Motor neuron (in vitro differentiated cells): ENCODE measurements around the gene ST6GALNAC3. TPM values are rescaled to one million over a fixed set of nuclear protein-coding genes. Genes with fewer than 3 reads are reported as not detected.

ENCODE experiments used
- ATAC-seq, 8 experiments: fragments of 200-7000 bp; cut with Tn5 transposase; replicated peaks in 6 of 8; 2 replicates each; pipeline ENCODE4 v1.8.0; 2021; ENCODE audit warnings: mild to moderate bottlenecking in 8 of 8, moderate library complexity in 8 of 8
- H3K27ac ChIP-seq, 2 donors: fragments of 250-450 bp; sonication (Bioruptor Pico); 2 replicates each; pipeline ENCODE4 v1.9.0; 2021; ENCODE audit warnings: antibody characterized with exemption in 2 of 2, mild to moderate bottlenecking in 2 of 2, moderate library complexity in 1 of 2
- H3K4me1 ChIP-seq, 2 donors: fragments of 250-450 bp; sonication (Bioruptor Pico); replicated peaks in 1 of 2; 2 replicates each; pipeline ENCODE4 v1.6.1; 2021; ENCODE audit warnings: antibody characterized with exemption in 2 of 2, mild to moderate bottlenecking in 2 of 2, moderate library complexity in 1 of 2
- H3K4me3 ChIP-seq, 5 donors: fragments of 250-450 bp; sonication (Bioruptor Pico); 2 replicates each; pipeline ENCODE4 v1.9.0; 2021; ENCODE audit warnings: antibody characterized with exemption in 5 of 5, mild to moderate bottlenecking in 5 of 5, moderate library complexity in 4 of 5
- WGBS, 10 experiments: fragments of 450-650 bp; shearing (Covaris generic); methylation state at CpG; one replicate each; pipeline ENCODE4 v1.0.0; 2022; 5-methylcytosine and 5-hydroxymethylcytosine counted together
- in situ Hi-C, 9 experiments: fragments of 400-800 bp; cut with MboI; loops; one replicate each; pipeline ENCODE4 v1.15.0; 2021; ENCODE audit warnings: low sequenced_read_pairs in 9 of 9, low pct_unique_long_range_greater_than_20kb in 2 of 9; ENCODE audit not compliant: unreplicated experiment in 9 of 9
- total RNA-seq, 8 experiments: library from RNA; unstranded; fragments of 300-600 nt; gene quantifications; 2 replicates each; pipeline versions ENCODE4 v1.2.3 to v1.2.4, GENCODE V29; 2022

The ST6GALNAC3 gene
- total RNA-seq, 8 experiments from 2014 or later, result 0.31 to 39.5 (median 3.9) TPM; not detected in 1

- Histone ChIP-seq H3K27ac (no peak overlapping the region), H3K4me3 (no peak overlapping the region), H3K4me1 (no peaks in the 10 kb centered on the region)
- no peak for ATAC-seq
- in situ Hi-C loops, result no loop called here
- WGBS, 10 experiments, result 50 to 100% (median 86%) methylated on average over 1 to 3 of the region's 3 CpGs; no CpG with 5 or more reads in 1 of the 10 experiments
Measured at GRCh38 chr1:76379506-76379905, 305.0 kb downstream of the ST6GALNAC3 start.

GRCh38 chr1:76381450-76382097 is 307.0 kb downstream of the ST6GALNAC3 start:
- WGBS, 10 experiments, result 0 to 100% (median 66%) methylated on average over 1 of the region's 1 CpG; no CpG with 5 or more reads in 4 of the 10 experiments
- no peaks in the 10 kb centered on the region for H3K4me1 ChIP-seq
- H3K27ac ChIP-seq, result no peak overlapping the region
- in situ Hi-C loops, result no loop called here
- ATAC-seq, result peak in 1 of 8 experiments; percentile 29
- H3K4me3 ChIP-seq, result no peak overlapping the region

GRCh38 chr1:76388261-76388660 is 313.7 kb downstream of the ST6GALNAC3 start:
- Histone ChIP-seq H3K4me3 (no peak overlapping the region), H3K4me1 (no peaks in the 10 kb centered on the region), H3K27ac (no peak overlapping the region)
- WGBS, 10 experiments, result 43 to 100% (median 91%) methylated on average over 1 to 2 of the region's 2 CpGs
- in situ Hi-C loops, result no loop called here
- ATAC-seq, result peak in 1 of 8 experiments; percentile 36

- in situ Hi-C loops, result no loop called here
- ATAC-seq, result peak in 1 of 8 experiments; percentile 57
- no peak overlapping the region for H3K4me3 ChIP-seq
- no peak overlapping the region for H3K27ac ChIP-seq
- no peaks in the 10 kb centered on the region for H3K4me1 ChIP-seq
Measured at GRCh38 chr1:76390456-76390855, 315.9 kb downstream of the ST6GALNAC3 start.

GRCh38 chr1:76395059-76395458 is 320.5 kb downstream of the ST6GALNAC3 start:
- in situ Hi-C loops, result no loop called here
- H3K4me3 ChIP-seq, result no peak overlapping the region
- WGBS, 10 experiments, result 21 to 94% (median 84%) methylated on average over 1 to 2 of the region's 2 CpGs; no CpG with 5 or more reads in 3 of the 10 experiments
- no peak overlapping the region for H3K27ac ChIP-seq
- no peak for ATAC-seq
- H3K4me1 ChIP-seq, result no peaks in the 10 kb centered on the region

GRCh38 chr1:76402128-76402527 is 327.6 kb downstream of the ST6GALNAC3 start:
- Histone ChIP-seq H3K4me1 (no peaks in the 10 kb centered on the region), H3K4me3 (no peak overlapping the region), H3K27ac (no peak overlapping the region)
- ATAC-seq, result peak in 3 of 8 experiments; percentile 27 to 68 (median 53)
- 53 to 100% (median 90%) methylated on average over 1 to 2 of the region's 2 CpGs; no CpG with 5 or more reads in 1 of the 10 experiments for WGBS, 10 experiments
- in situ Hi-C loops, result no loop called here

GRCh38 chr1:76408303-76408702 is 333.8 kb downstream of the ST6GALNAC3 start:
- 30 to 100% (median 93%) methylated on average over 1 to 3 of the region's 3 CpGs; no CpG with 5 or more reads in 4 of the 10 experiments for WGBS, 10 experiments
- no peak overlapping the region for H3K27ac ChIP-seq
- no peak overlapping the region for H3K4me3 ChIP-seq
- ATAC-seq, result no peak
- H3K4me1 ChIP-seq, result peaks cover 5 to 8% of the 10 kb centered on the region in 2 donors
- in situ Hi-C loops, result no loop called here

GRCh38 chr1:76410499-76410898 is 336.0 kb downstream of the ST6GALNAC3 start:
- no peak for ATAC-seq
- Histone ChIP-seq H3K4me3 (no peak overlapping the region), H3K4me1 (peaks cover 5 to 8% of the 10 kb centered on the region in 2 donors), H3K27ac (no peak overlapping the region)
- in situ Hi-C loops, result no loop called here
- WGBS, 10 experiments, result 47 to 94% (median 72%) methylated on average over 2 of the region's 2 CpGs; no CpG with 5 or more reads in 1 of the 10 experiments

GRCh38 chr1:76418531-76418930 is 344.0 kb downstream of the ST6GALNAC3 start:
- in situ Hi-C loops, result no loop called here

GRCh38 chr1:76419603-76420002 is 345.1 kb downstream of the ST6GALNAC3 start:
- no peak for ATAC-seq
- H3K4me3 ChIP-seq, result no peak overlapping the region
- 61 to 100% (median 92%) methylated on average over 1 to 2 of the region's 2 CpGs for WGBS, 10 experiments
- H3K4me1 ChIP-seq, result peaks cover 12 to 16% of the 10 kb centered on the region in 2 donors
- in situ Hi-C loops, result no loop called here
- H3K27ac ChIP-seq, result no peak overlapping the region

More at GRCh38 chr1:76418531-76418930, 344.0 kb downstream of the ST6GALNAC3 start:
- 20 to 100% (median 77%) methylated on average over 1 to 3 of the region's 3 CpGs for WGBS, 10 experiments
- H3K4me1 ChIP-seq, result peaks cover 12 to 16% of the 10 kb centered on the region in 2 donors
- H3K27ac ChIP-seq, result no peak overlapping the region
- H3K4me3 ChIP-seq, result no peak overlapping the region
- ATAC-seq, result peak in 2 of 8 experiments; percentile 42 to 89

GRCh38 chr1:76425201-76426145 is 350.9 kb downstream of the ST6GALNAC3 start:
- Histone ChIP-seq H3K27ac (no peak overlapping the region), H3K4me3 (no peak overlapping the region), H3K4me1 (peaks cover 6 to 13% of the 10 kb centered on the region in 2 donors)
- in situ Hi-C loops, result no loop called here
- peak in 3 of 8 experiments; percentile 82 to 91 (median 84) for ATAC-seq
- 43 to 95% (median 86%) methylated on average over 2 to 10 of the region's 10 CpGs for WGBS, 10 experiments

GRCh38 chr1:76426606-76427005 is 352.1 kb downstream of the ST6GALNAC3 start:
- ATAC-seq, result no peak
- no peak overlapping the region for H3K27ac ChIP-seq
- no peak overlapping the region for H3K4me3 ChIP-seq
- in situ Hi-C loops, result no loop called here
- peaks cover 6 to 17% of the 10 kb centered on the region in 2 donors for H3K4me1 ChIP-seq
- 86 to 100% (median 91%) methylated on average over 2 to 4 of the region's 4 CpGs; no CpG with 5 or more reads in 1 of the 10 experiments for WGBS, 10 experiments

- Histone ChIP-seq H3K27ac (no peak overlapping the region), H3K4me3 (no peak overlapping the region), H3K4me1 (peaks cover 2 to 6% of the 10 kb centered on the region in 2 donors)
- WGBS, 10 experiments, result 75 to 100% (median 98%) methylated on average over 1 to 2 of the region's 2 CpGs
- no peak for ATAC-seq
- in situ Hi-C loops, result no loop called here
Measured at GRCh38 chr1:76428028-76428427, 353.5 kb downstream of the ST6GALNAC3 start.
